MM.1S (cell line): Measurements from ENCODE around the gene ACTN4.

Experiments used
- DNase-seq: peaks from one replicate; pipeline ENCODE4 v3.0.0-alpha.2; 2015
- H2AFZ ChIP-seq: fragments of 300-600 bp; sonication (generic); 2 replicates; pipeline ENCODE4 v1.6.0; 2016; ENCODE audit warnings: antibody characterized with exemption, low read length
- H3F3A ChIP-seq: fragments of 300-600 bp; sonication (generic); 2 replicates; pipeline ENCODE4 v1.6.1; 2016; ENCODE audit warnings: mild to moderate bottlenecking, antibody characterized with exemption, low read length, moderate library complexity, mixed read lengths; ENCODE audit not compliant: insufficient read depth
- H3K27ac ChIP-seq: fragments of 300-600 bp; sonication (generic); 2 replicates; pipeline ENCODE4 v1.5.1; 2016; ENCODE audit warnings: mild to moderate bottlenecking, low read length
- H3K27me3 ChIP-seq: fragments of 300-600 bp; sonication (generic); replicated peaks from 2 replicates; pipeline ENCODE4 v1.6.0; 2016; ENCODE audit warnings: low read length; ENCODE audit not compliant: insufficient read depth
- H3K36me3 ChIP-seq: fragments of 300-600 bp; sonication (generic); replicated peaks from 2 replicates; pipeline ENCODE4 v1.6.1; 2016; ENCODE audit warnings: mild to moderate bottlenecking, low read length, mixed read lengths; ENCODE audit not compliant: insufficient read depth
- H3K4me1 ChIP-seq: fragments of 300-600 bp; sonication (generic); 2 replicates; pipeline ENCODE4 v1.6.1; 2016; ENCODE audit warnings: low read length, mixed read lengths
- H3K4me2 ChIP-seq: fragments of 300-600 bp; sonication (generic); 2 replicates; pipeline ENCODE4 v1.6.0; 2016; ENCODE audit warnings: low read depth, low read length
- H3K4me3 ChIP-seq: fragments of 300-600 bp; sonication (generic); 2 replicates; pipeline ENCODE4 v1.5.1; 2016; ENCODE audit warnings: low read length, mixed read lengths
- H3K79me2 ChIP-seq: fragments of 300-600 bp; sonication (generic); 2 replicates; pipeline ENCODE4 v1.6.1; 2016; ENCODE audit warnings: mixed run types, low read length, mixed read lengths
- H3K9ac ChIP-seq: fragments of 300-600 bp; sonication (generic); 2 replicates; pipeline ENCODE4 v1.6.1; 2016; ENCODE audit warnings: low read length, mixed read lengths
- H3K9me2 ChIP-seq: fragments of 300-600 bp; sonication (generic); replicated peaks from 2 replicates; pipeline ENCODE4 v1.6.1; 2016; ENCODE audit warnings: mild to moderate bottlenecking, low read length, mixed read lengths; ENCODE audit not compliant: insufficient read depth
- H3K9me3 ChIP-seq: fragments of 300-600 bp; sonication (generic); replicated peaks from 2 replicates; pipeline ENCODE4 v1.6.1; 2016; ENCODE audit warnings: mild to moderate bottlenecking, low read length, mixed read lengths; ENCODE audit not compliant: insufficient read depth
- H4K20me1 ChIP-seq: fragments of 300-600 bp; sonication (generic); 2 replicates; pipeline ENCODE4 v1.6.1; 2016; ENCODE audit warnings: mild to moderate bottlenecking, low read length, moderate library complexity, mixed read lengths; ENCODE audit not compliant: insufficient read depth
- CTCF ChIP-seq: fragments of 300-600 bp; sonication (generic); IDR thresholded peaks from 2 replicates; pipeline ENCODE4 v1.5.1; 2016; ENCODE audit warnings: antibody characterized with exemption, low read length, mixed read lengths
- EZH2 ChIP-seq: fragments of 300-600 bp; sonication (generic); optimal IDR thresholded peaks from 2 replicates; pipeline ENCODE3; 2017; ENCODE audit warnings: low read depth, mild to moderate bottlenecking, antibody characterized with exemption, low read length, mixed read lengths
- EZH2phosphoT487 ChIP-seq: fragments of 300-600 bp; sonication (generic); IDR thresholded peaks from 2 replicates; pipeline ENCODE4 v1.6.1; 2018; ENCODE audit warnings: antibody characterized with exemption, low read length

ACTN4 gene

GRCh38 chr19:38720559-38721236 lies 73.2 kb downstream of the ACTN4 start:
- H3K9ac ChIP-seq = no peak overlapping the region

GRCh38 chr19:38721496-38721895 lies 74.0 kb downstream of the ACTN4 start:
- Histone ChIP-seq H3K9me3 (no peaks in the 10 kb centered on the region), H3K27ac (no peak overlapping the region), H3F3A (no peaks in the 10 kb centered on the region), H3K4me2 (no peak overlapping the region), H2AFZ (no peak overlapping the region), H3K9me2 (no peaks in the 10 kb centered on the region), H3K4me1 (no peaks in the 10 kb centered on the region), H3K27me3 (no peaks in the 10 kb centered on the region), H3K79me2 (no peaks in the 10 kb centered on the region), H3K9ac (no peak overlapping the region), H3K36me3 (no peaks in the 10 kb centered on the region; the same call in 1 of the 2 replicates), H3K4me3 (no peak overlapping the region), H4K20me1 (no peaks in the 10 kb centered on the region)
- no peak for DNase-seq
- TF ChIP-seq CTCF (no peak), EZH2 (no peak), EZH2phosphoT487 (no peak)

More at GRCh38 chr19:38720559-38721236, 73.2 kb downstream of the ACTN4 start:
- Histone ChIP-seq H3K4me1 (no peaks in the 10 kb centered on the region), H3K36me3 (no peaks in the 10 kb centered on the region; the same call in 1 of the 2 replicates), H3K79me2 (no peaks in the 10 kb centered on the region), H3K9me2 (no peaks in the 10 kb centered on the region), H4K20me1 (no peaks in the 10 kb centered on the region), H2AFZ (no peak overlapping the region), H3K27me3 (no peaks in the 10 kb centered on the region), H3K9me3 (no peaks in the 10 kb centered on the region), H3F3A (no peaks in the 10 kb centered on the region), H3K27ac (no peak overlapping the region), H3K4me2 (no peak overlapping the region), H3K4me3 (no peak overlapping the region)
- TF ChIP-seq EZH2phosphoT487 (no peak), CTCF (no peak), EZH2 (no peak)
- DNase-seq = no peak

- H3K79me2 ChIP-seq = no peaks in the 10 kb centered on the region
- H3K9me2 ChIP-seq = no peaks in the 10 kb centered on the region
- no peaks in the 10 kb centered on the region; the same call in 1 of the 2 replicates for H3K36me3 ChIP-seq
- H3K9me3 ChIP-seq = no peaks in the 10 kb centered on the region
- TF ChIP-seq EZH2 (no peak), EZH2phosphoT487 (no peak), CTCF (no peak)
- H2AFZ ChIP-seq = no peak overlapping the region
- H4K20me1 ChIP-seq = no peaks in the 10 kb centered on the region
- H3K27ac ChIP-seq = no peak overlapping the region
- H3K4me1 ChIP-seq = no peaks in the 10 kb centered on the region
- no peaks in the 10 kb centered on the region for H3F3A ChIP-seq
- no peak for DNase-seq
- H3K9ac ChIP-seq = no peak overlapping the region
- H3K4me3 ChIP-seq = no peak overlapping the region
- no peak overlapping the region for H3K4me2 ChIP-seq
- H3K27me3 ChIP-seq = no peaks in the 10 kb centered on the region
Measured at GRCh38 chr19:38721979-38722773, 74.7 kb downstream of the ACTN4 start.
